Measurements from ENCODE around the gene RAC2. TPM values are rescaled to one million over a fixed set of nuclear protein-coding genes. Genes with fewer than 3 reads are reported as not detected.

The RAC2 gene
- total RNA-seq, 4 donors from 2014 or later = 17.3 to 27.1 (median 19.6) TPM

DNA sequence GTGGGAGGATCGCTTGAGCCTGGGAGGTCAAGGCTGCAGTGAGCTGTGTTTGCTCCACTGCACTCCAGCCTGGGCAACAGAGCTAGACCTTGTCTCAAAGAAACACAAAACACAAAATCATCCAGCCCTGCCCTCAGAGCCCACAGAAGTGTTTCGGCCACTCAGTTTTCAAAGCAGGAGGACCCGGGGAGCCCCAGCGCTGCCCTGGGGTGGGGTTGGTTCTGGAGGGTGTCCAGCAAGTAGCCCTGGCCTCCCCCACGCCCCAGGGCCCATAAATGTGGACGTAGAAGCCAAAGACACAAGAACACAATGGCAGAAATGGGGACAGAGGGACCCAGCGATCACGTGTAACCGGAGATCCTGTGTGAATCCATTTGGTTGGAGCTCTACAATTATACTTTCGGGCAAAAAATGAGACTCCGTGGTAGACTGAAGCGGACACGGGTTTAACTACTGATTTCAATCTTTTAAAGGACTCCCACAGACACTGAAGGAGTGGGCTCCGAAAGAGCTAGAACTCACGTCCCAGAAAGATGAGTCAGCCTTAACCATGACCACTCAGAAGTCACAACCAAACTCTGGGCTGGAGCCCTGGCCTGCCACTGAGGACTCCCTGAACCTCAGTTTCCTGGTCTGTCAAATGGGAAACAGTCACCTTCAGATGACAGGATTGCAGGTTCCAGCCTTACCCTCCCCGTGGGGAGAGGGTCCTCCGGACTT is 29.2 kb upstream of the RAC2 start:
- DNase-seq = no peak

GRCh38 chr22:37270928-37271650 is 27.0 kb upstream of the RAC2 start:
- no peak for DNase-seq
- H3K27ac ChIP-seq = peak overlapping the region in 1 of 4 donors; percentile 28
- peaks cover 0 to 88% (median 0%) of the 10 kb centered on the region in 4 donors for H3K27me3 ChIP-seq
- H3K4me1 ChIP-seq = peaks cover 7 to 11% (median 8%) of the 10 kb centered on the region in 3 donors
- TF ChIP-seq CTCF (IDR thresholded peaks at IDR 0.05) (no peak), POLR2A (IDR thresholded peaks at IDR 0.05) (no peak)
- no peaks in the 10 kb centered on the region for H3K36me3 ChIP-seq
- intact Hi-C loops (cut with DNase I) = no loop called here
- WGBS, 2 donors = 35 to 51% methylated on average over 8 of the region's 8 CpGs
- no peak overlapping the region for H3K4me3 ChIP-seq
- no peaks in the 10 kb centered on the region for H3K9me3 ChIP-seq

More for the DNA sequence above, 29.2 kb upstream of the RAC2 start:
- intact Hi-C loops (cut with DNase I) = no loop called here
- H3K27me3 ChIP-seq = peaks cover 0 to 85% (median 0%) of the 10 kb centered on the region in 4 donors
- H3K4me3 ChIP-seq = no peak overlapping the region
- 42 to 56% methylated on average over 8 to 13 of the region's 17 CpGs for WGBS, 2 donors
- H3K4me1 ChIP-seq = no peaks in the 10 kb centered on the region
- H3K36me3 ChIP-seq = no peaks in the 10 kb centered on the region
- TF ChIP-seq CTCF (IDR thresholded peaks at IDR 0.05) (no peak), POLR2A (IDR thresholded peaks at IDR 0.05) (no peak)
- no peak overlapping the region for H3K27ac ChIP-seq
- H3K9me3 ChIP-seq = no peaks in the 10 kb centered on the region

DNA sequence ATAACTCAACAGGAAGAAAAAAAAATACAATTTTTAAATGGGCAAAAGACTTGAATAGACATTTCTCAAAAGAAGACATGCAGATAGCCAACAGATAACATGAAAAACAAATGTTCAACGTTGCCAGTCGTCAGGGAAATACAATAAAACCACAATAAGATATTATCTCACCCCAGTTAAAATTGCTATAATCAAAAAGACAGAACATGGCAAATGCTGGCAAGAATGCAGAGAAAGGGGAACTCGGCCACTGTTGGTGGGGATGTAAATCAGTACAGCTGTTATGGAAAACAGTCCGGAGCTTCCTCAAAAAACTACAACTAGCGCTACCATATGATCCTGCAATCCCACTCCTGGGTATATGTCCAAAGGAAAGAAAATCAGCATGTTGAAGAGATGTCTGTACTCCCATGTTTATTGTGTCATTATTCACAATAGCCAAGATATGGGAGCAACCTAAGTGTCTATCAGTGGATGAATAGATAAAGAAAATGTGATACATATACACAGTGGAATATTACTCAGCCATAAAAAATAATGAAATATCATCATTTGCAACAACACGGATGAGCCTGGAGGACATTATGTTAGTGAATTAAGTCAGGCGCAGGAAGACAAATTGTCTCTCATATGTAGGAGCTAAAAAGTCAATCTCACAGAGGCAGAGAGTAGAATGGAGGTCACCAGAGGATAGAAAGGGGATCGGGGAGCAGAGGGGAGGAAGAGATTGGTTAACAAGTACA is 26.0 kb upstream of the RAC2 start:
- no peak for DNase-seq

GRCh38 chr22:37267661-37268413 is 23.8 kb upstream of the RAC2 start:
- 63 to 64% methylated on average over 9 to 10 of the region's 11 CpGs for WGBS, 2 donors

More for the DNA sequence above, 26.0 kb upstream of the RAC2 start:
- Histone ChIP-seq H3K4me3 (no peak overlapping the region), H3K36me3 (no peaks in the 10 kb centered on the region), H3K4me1 (peaks cover 7 to 11% (median 8%) of the 10 kb centered on the region in 3 donors), H3K27ac (no peak overlapping the region), H3K27me3 (peaks cover 0 to 84% (median 0%) of the 10 kb centered on the region in 4 donors), H3K9me3 (no peaks in the 10 kb centered on the region)
- 61 to 67% methylated on average over 8 of the region's 8 CpGs for WGBS, 2 donors
- intact Hi-C loops (cut with DNase I) = no loop called here
- no peak for TF ChIP-seq POLR2A (IDR thresholded peaks at IDR 0.05)
- no peak for TF ChIP-seq CTCF (IDR thresholded peaks at IDR 0.05)

More at GRCh38 chr22:37267661-37268413, 23.8 kb upstream of the RAC2 start:
- Histone ChIP-seq H3K4me3 (peak overlapping the region in 2 of 4 donors; percentile 33 to 60), H3K9me3 (peaks cover 0 to 14% (median 10%) of the 10 kb centered on the region in 3 donors), H3K4me1 (peaks cover 7 to 11% (median 8%) of the 10 kb centered on the region in 3 donors), H3K27me3 (peaks cover 0 to 80% (median 0%) of the 10 kb centered on the region in 4 donors), H3K36me3 (no peaks in the 10 kb centered on the region), H3K27ac (peak overlapping the region in 3 of 4 donors; percentile 4 to 50 (median 49))
- TF ChIP-seq POLR2A (IDR thresholded peaks at IDR 0.05) = no peak
- no peak for TF ChIP-seq CTCF (IDR thresholded peaks at IDR 0.05)
- DNase-seq = no peak
- intact Hi-C loops (cut with DNase I) = no loop called here
